Measurements from ENCODE around the gene C11orf68.

The C11orf68 gene

DNA sequence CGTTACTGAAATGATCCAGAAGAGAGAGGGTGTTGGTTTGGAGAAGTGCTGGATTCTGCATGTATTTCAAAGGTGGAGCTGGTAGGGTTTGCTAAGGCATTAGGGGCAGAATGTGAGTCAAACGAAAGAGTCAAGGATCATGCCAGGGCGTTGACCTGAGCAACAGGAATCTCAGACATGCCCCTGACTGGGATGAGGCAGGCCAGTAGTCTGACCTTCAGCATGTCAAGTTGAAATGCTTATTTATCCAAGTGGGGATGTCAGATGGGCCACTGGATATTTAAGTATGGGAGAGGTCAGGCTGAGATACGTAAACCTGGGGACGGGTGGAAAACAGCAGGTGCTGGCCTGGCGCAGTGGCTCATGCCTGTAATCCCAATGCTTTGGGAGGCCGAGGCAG lies 23.7 kb upstream of the C11orf68 start:
- TF ChIP-seq TAF1 (IDR thresholded peaks at IDR 0.05; ENCODE audit: borderline replicate concordance, insufficient read depth, low read length) (no peak), SIN3A (IDR thresholded peaks at IDR 0.05; ENCODE audit: borderline replicate concordance, insufficient read depth, low read length) (no peak), POLR2AphosphoS5 (IDR thresholded peaks at IDR 0.05; ENCODE audit: low read depth, low read length) (no peak), FOXP2 (optimal IDR thresholded peaks at IDR 0.05; ENCODE audit: borderline replicate concordance, extremely low read depth, extremely low read length, insufficient read depth) (no peak)
- TF ChIP-seq, protein P1, sequence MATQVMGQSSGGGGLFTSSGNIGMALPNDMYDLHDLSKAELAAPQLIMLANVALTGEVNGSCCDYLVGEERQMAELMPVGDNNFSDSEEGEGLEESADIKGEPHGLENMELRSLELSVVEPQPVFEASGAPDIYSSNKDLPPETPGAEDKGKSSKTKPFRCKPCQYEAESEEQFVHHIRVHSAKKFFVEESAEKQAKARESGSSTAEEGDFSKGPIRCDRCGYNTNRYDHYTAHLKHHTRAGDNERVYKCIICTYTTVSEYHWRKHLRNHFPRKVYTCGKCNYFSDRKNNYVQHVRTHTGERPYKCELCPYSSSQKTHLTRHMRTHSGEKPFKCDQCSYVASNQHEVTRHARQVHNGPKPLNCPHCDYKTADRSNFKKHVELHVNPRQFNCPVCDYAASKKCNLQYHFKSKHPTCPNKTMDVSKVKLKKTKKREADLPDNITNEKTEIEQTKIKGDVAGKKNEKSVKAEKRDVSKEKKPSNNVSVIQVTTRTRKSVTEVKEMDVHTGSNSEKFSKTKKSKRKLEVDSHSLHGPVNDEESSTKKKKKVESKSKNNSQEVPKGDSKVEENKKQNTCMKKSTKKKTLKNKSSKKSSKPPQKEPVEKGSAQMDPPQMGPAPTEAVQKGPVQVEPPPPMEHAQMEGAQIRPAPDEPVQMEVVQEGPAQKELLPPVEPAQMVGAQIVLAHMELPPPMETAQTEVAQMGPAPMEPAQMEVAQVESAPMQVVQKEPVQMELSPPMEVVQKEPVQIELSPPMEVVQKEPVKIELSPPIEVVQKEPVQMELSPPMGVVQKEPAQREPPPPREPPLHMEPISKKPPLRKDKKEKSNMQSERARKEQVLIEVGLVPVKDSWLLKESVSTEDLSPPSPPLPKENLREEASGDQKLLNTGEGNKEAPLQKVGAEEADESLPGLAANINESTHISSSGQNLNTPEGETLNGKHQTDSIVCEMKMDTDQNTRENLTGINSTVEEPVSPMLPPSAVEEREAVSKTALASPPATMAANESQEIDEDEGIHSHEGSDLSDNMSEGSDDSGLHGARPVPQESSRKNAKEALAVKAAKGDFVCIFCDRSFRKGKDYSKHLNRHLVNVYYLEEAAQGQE (IDR thresholded peaks at IDR 0.05; ENCODE audit: insufficient read depth in 1 of 2, low read depth in 2 of 2, low read length in 2 of 2) = no peak

DNA sequence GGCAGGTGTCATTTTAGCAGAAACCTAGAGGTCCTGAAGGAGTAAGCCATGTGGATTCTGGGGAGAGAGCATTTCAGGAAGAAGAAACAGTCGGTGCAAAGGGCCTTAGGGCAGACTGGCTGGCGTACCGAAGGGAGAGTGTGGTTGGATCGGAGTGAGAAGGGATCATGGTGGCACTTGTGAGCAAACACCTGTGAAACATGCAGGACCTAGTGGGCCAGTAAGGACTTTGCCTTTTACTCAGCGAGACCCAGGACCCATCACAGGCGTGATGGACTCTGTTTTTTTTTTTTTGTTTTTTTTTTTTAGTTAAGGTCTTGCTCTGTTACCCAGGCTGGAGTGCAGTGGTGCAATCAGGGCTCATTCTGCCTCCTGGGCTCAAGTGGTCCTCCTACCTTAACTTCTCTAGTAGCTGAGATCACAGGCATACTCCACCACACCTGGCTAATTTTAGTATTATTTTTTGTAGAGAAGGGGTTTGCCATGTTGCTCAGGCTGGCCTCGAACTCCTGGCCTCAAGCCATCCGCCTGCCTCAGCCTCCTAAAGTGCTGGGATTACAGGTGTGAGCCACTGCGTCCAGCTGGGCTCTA lies 23.0 kb upstream of the C11orf68 start:
- TF ChIP-seq POLR2AphosphoS5 (IDR thresholded peaks at IDR 0.05; ENCODE audit: low read depth, low read length) (no peak), TAF1 (IDR thresholded peaks at IDR 0.05; ENCODE audit: borderline replicate concordance, insufficient read depth, low read length) (no peak), FOXP2 (optimal IDR thresholded peaks at IDR 0.05; ENCODE audit: borderline replicate concordance, extremely low read depth, extremely low read length, insufficient read depth) (no peak), SIN3A (IDR thresholded peaks at IDR 0.05; ENCODE audit: borderline replicate concordance, insufficient read depth, low read length) (no peak)
- TF ChIP-seq, protein P1 (IDR thresholded peaks at IDR 0.05; ENCODE audit: insufficient read depth in 1 of 2, low read depth in 2 of 2, low read length in 2 of 2) = no peak

DNA sequence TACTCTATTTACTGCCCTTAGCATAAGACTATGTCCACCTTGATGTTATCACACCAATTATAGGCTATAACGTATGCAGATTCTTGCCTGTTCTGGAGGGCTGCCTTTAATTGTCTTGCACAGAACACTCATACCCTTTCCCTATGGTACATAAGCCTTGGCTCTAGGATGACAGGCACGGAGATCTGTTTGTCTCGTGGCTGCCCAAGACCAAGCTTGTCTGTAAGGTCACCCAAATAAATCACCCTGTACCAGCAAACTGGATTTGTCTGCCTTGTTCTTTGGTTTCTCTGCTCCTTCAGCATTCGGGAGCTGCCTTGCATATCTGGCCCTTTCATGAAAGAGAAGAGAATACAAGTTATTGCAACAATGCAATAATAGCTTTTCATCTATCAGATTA lies 18.9 kb upstream of the C11orf68 start:
- TF ChIP-seq, protein P1 (IDR thresholded peaks at IDR 0.05; ENCODE audit: insufficient read depth in 1 of 2, low read depth in 2 of 2, low read length in 2 of 2) = no peak
- TF ChIP-seq FOXP2 (optimal IDR thresholded peaks at IDR 0.05; ENCODE audit: borderline replicate concordance, extremely low read depth, extremely low read length, insufficient read depth) (no peak), POLR2AphosphoS5 (IDR thresholded peaks at IDR 0.05; ENCODE audit: low read depth, low read length) (no peak), TAF1 (IDR thresholded peaks at IDR 0.05; ENCODE audit: borderline replicate concordance, insufficient read depth, low read length) (no peak), SIN3A (IDR thresholded peaks at IDR 0.05; ENCODE audit: borderline replicate concordance, insufficient read depth, low read length) (no peak)

DNA sequence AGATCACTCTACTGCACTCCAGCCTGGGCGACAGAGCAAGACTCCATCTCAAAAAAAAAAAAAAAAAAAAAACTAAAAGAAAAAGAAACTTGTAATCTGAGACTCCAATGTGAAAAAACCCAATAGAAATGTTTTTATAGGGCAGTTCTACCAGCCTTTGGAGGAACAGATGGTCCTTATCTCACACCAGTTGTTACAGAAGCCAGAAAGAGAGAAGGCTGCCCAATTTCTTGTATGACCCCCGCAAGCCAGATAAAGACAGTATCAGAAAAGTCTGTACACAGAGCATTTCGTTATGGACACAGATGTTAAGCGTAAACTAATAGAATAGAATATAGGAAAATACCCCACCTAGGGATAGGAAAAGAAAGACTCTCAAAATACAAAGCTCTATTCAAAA lies 15.2 kb upstream of the C11orf68 start:
- no peak for TF ChIP-seq TAF1 (IDR thresholded peaks at IDR 0.05; ENCODE audit: borderline replicate concordance, insufficient read depth, low read length)
- TF ChIP-seq FOXP2 (optimal IDR thresholded peaks at IDR 0.05; ENCODE audit: borderline replicate concordance, extremely low read depth, extremely low read length, insufficient read depth) = no peak
- TF ChIP-seq, protein P1 (IDR thresholded peaks at IDR 0.05; ENCODE audit: insufficient read depth in 1 of 2, low read depth in 2 of 2, low read length in 2 of 2) = no peak
- no peak for TF ChIP-seq POLR2AphosphoS5 (IDR thresholded peaks at IDR 0.05; ENCODE audit: low read depth, low read length)
- no peak for TF ChIP-seq SIN3A (IDR thresholded peaks at IDR 0.05; ENCODE audit: borderline replicate concordance, insufficient read depth, low read length)

All from PFSK-1 (cell line).